Muscle of leg (tissue), 16 donors: Measurements from ENCODE around the gene DNAJC19. TPM values are rescaled to one million over a fixed set of nuclear protein-coding genes. Genes with fewer than 3 reads are reported as not detected.

Experiments
- DNase-seq: peaks from one replicate; pipeline ENCODE4 v3.0.0; 2013
- H3K27ac ChIP-seq: one replicate; pipeline ENCODE4 v1.5.1; 2013; ENCODE audit warnings: mild to moderate bottlenecking, low read length, control low read depth
- H3K27me3 ChIP-seq: one replicate; pipeline ENCODE4 v1.6.1; 2013; ENCODE audit warnings: low read length; ENCODE audit not compliant: control insufficient read depth, insufficient read depth
- H3K36me3 ChIP-seq: one replicate; pipeline ENCODE4 v1.6.1; 2013; ENCODE audit warnings: low read length; ENCODE audit not compliant: control insufficient read depth, insufficient read depth
- H3K4me1 ChIP-seq: one replicate; pipeline ENCODE4 v1.6.1; 2013; ENCODE audit warnings: low read length; ENCODE audit not compliant: control insufficient read depth, insufficient read depth
- H3K4me3 ChIP-seq: one replicate; pipeline ENCODE4 v1.5.1; 2013; ENCODE audit warnings: low read length, control low read depth
- H3K9me3 ChIP-seq: replicated peaks from 2 replicates; pipeline ENCODE4 v1.6.1; 2013; ENCODE audit warnings: low read depth, low read length; ENCODE audit not compliant: control insufficient read depth
- WGBS: methylation state at CpG from one replicate; pipeline ENCODE4 v1.1.5; 2013; ENCODE audit warnings: missing lambda C conversion rate; ENCODE audit not compliant: insufficient coverage; 5-methylcytosine and 5-hydroxymethylcytosine counted together
- long read RNA-seq, 11 donors: transcript quantifications; one replicate each; lab custom pipeline, GENCODE V29; 2026
- polyA plus RNA-seq, 8 donors: library from polyadenylated mRNA; unstranded; fragments of 120-200 nt; gene quantifications; one replicate each; pipeline versions ENCODE4 v1.2.1 to v1.2.3, GENCODE V29; 2013; ENCODE audit warnings: inconsistent platforms in 1 of 8, low replicate concordance in 1 of 8; ENCODE audit not compliant: insufficient read length in 8 of 8, insufficient read depth in 1 of 8
- total RNA-seq: library from RNA; stranded (reverse); fragments of 120-200 nt; gene quantifications from one replicate; pipeline ENCODE4 v1.2.4, GENCODE V29; 2013

Gene DNAJC19
- total RNA-seq (34.7 TPM), polyA plus RNA-seq (10 to 100 TPM; 34.2 to 40.5 (median 36.7) TPM)
- long read RNA-seq, donor 1, transcript DNAJC19-202 (5 exons, 1,239 nt): minor isoform, 5 of 32 reads
- long read RNA-seq, donor 1, transcript DNAJC19-201 (6 exons, 1,454 nt): major isoform, 19 of 32 reads
- long read RNA-seq, donor 1, partial matches to known transcripts: 0 of 32 reads
- long read RNA-seq, donor 1, other reads (novel, unspliced or antisense): 0 of 32 reads
- long read RNA-seq, donor 2, partial matches to known transcripts: 0 of 7 reads
- long read RNA-seq, donor 2, other reads (novel, unspliced or antisense): 0 of 7 reads
- long read RNA-seq, donor 3, transcript DNAJC19-201 (6 exons, 1,454 nt): major isoform, 24 of 39 reads
- long read RNA-seq, donor 3, transcript DNAJC19-202 (5 exons, 1,239 nt): minor isoform, 8 of 39 reads
- long read RNA-seq, donor 3, partial matches to known transcripts: 0 of 39 reads
- long read RNA-seq, donor 3, other reads (novel, unspliced or antisense): 0 of 39 reads
- long read RNA-seq, donor 4, transcript DNAJC19-201 (6 exons, 1,454 nt): major isoform, 21 of 32 reads
- long read RNA-seq, donor 4, partial matches to known transcripts: 0 of 32 reads
- long read RNA-seq, donor 4, other reads (novel, unspliced or antisense): 0 of 32 reads
- long read RNA-seq, donor 5, transcript DNAJC19-202 (5 exons, 1,239 nt): minor isoform, 13 of 103 reads
- long read RNA-seq, donor 5, transcript DNAJC19-208 (6 exons, 828 nt): minor isoform, 11 of 103 reads
- long read RNA-seq, donor 5, transcript DNAJC19-201 (6 exons, 1,454 nt): major isoform, 71 of 103 reads
- long read RNA-seq, donor 5, partial matches to known transcripts: 0 of 103 reads
- long read RNA-seq, donor 5, other reads (novel, unspliced or antisense): 0 of 103 reads
- long read RNA-seq, donor 6, transcript DNAJC19-202 (5 exons, 1,239 nt): minor isoform, 18 of 93 reads
- long read RNA-seq, donor 6, transcript DNAJC19-201 (6 exons, 1,454 nt): major isoform, 68 of 93 reads
- long read RNA-seq, donor 6, partial matches to known transcripts: 0 of 93 reads
- long read RNA-seq, donor 6, other reads (novel, unspliced or antisense): 0 of 93 reads
- long read RNA-seq, donor 7, transcript DNAJC19-201 (6 exons, 1,454 nt): major isoform, 50 of 72 reads
- long read RNA-seq, donor 7, transcript DNAJC19-202 (5 exons, 1,239 nt): minor isoform, 9 of 72 reads
- long read RNA-seq, donor 7, partial matches to known transcripts: 0 of 72 reads
- long read RNA-seq, donor 7, other reads (novel, unspliced or antisense): 0 of 72 reads
- long read RNA-seq, donor 8, transcript DNAJC19-202 (5 exons, 1,239 nt): minor isoform, 11 of 45 reads
- long read RNA-seq, donor 8, transcript DNAJC19-201 (6 exons, 1,454 nt): major isoform, 28 of 45 reads
- long read RNA-seq, donor 8, partial matches to known transcripts: 0 of 45 reads
- long read RNA-seq, donor 8, other reads (novel, unspliced or antisense): 0 of 45 reads
- long read RNA-seq, donor 9, transcript DNAJC19-201 (6 exons, 1,454 nt): major isoform, 31 of 54 reads
- long read RNA-seq, donor 9, transcript DNAJC19-202 (5 exons, 1,239 nt): minor isoform, 11 of 54 reads
- long read RNA-seq, donor 9, partial matches to known transcripts: 0 of 54 reads
- long read RNA-seq, donor 9, other reads (novel, unspliced or antisense): 0 of 54 reads
- long read RNA-seq, donor 10, transcript DNAJC19-201 (6 exons, 1,454 nt): major isoform, 50 of 70 reads
- long read RNA-seq, donor 10, transcript DNAJC19-202 (5 exons, 1,239 nt): minor isoform, 13 of 70 reads
- long read RNA-seq, donor 10, partial matches to known transcripts: 0 of 70 reads
- long read RNA-seq, donor 10, other reads (novel, unspliced or antisense): 0 of 70 reads
- long read RNA-seq, donor 11, transcript DNAJC19-202 (5 exons, 1,239 nt): minor isoform, 14 of 59 reads
- long read RNA-seq, donor 11, transcript DNAJC19-201 (6 exons, 1,454 nt): major isoform, 37 of 59 reads
- long read RNA-seq, donor 11, partial matches to known transcripts: 0 of 59 reads
- long read RNA-seq, donor 11, other reads (novel, unspliced or antisense): 0 of 59 reads

DNA sequence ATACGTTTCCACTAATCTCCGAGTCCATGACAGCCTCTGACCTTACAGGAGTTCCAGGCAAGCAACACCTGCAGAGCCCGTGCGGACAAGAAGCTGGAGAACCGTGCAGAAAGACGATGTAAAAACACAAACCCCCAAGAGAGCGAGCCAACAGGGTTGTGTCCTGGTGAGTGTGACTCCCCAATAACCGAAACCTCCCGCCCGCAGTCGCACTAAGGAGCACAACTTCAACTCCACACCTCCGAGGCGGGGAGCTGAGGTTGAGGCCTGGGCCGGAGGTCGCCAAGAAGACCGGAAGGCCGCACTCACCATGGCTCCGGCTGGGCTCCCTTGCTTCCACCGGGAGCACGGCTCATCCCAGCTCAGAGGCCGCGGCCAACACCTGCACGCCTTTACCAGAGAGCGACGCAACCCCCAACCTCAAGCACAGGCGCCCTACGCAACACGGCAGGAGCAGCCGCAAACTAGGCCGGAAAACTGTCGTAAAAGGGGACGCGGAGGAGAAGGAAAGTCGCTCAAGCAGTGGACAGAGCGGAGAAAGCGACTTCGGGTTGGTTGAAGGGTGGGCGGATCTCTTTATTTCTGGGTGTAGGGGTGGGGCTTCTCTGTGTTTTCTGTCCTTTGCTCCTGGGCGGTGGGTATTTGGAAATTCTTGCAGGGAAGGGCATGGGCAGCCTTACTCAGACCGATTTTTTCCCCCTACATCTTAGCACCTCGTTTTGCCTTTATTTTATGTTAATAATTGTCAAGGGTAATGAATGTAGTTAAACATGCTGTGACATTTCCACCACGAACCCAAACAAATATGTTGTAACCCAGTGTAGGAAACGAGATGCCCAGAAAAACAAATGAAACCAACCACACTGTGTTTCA, at the start of gene DNAJC19:
Gene DNAJC19, minus strand, starts transcription at position 446 of the 873 bp plus-strand sequence. Its CDS starts 134 bp downstream, at position 312.
- Histone ChIP-seq H3K4me3 (peak within 1 kb of the TSS; percentile 91), H3K27me3 (no peaks in the 10 kb centered on the region), H3K27ac (peak within 1 kb of the TSS; percentile 89), H3K4me1 (peaks cover 4% of the 10 kb centered on the region), H3K36me3 (peaks cover 6% of the 10 kb centered on the region), H3K9me3 (no peaks in the 10 kb centered on the region)
- DNase-seq: peak; percentile 99
- 0% methylated on average over 18 of the region's 43 CpGs for WGBS

DNA sequence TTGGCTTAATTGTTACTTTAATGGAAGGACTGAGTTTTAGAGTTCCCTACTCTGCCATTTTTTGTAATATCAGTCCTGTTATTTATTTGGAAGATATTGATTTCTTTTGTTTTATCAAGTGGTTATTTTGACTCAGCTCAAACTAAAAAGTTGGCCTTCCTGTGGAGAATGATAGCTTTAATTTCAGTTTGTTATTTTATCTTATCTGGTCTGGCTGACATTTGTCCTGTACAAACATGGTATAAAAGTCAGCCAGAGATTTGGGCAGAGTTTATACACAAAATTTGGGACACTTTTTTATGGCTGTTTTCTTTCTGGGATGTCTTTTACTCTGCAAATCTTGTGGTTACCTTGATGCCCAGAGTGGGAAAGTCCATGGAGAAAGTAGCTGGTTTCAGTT, 41.4 kb upstream of the DNAJC19 start:
- Histone ChIP-seq H3K4me3 (no peak overlapping the region), H3K9me3 (peaks cover 2% of the 10 kb centered on the region), H3K27ac (no peak overlapping the region), H3K27me3 (no peaks in the 10 kb centered on the region), H3K4me1 (no peaks in the 10 kb centered on the region), H3K36me3 (no peaks in the 10 kb centered on the region)
- DNase-seq: no peak

DNA sequence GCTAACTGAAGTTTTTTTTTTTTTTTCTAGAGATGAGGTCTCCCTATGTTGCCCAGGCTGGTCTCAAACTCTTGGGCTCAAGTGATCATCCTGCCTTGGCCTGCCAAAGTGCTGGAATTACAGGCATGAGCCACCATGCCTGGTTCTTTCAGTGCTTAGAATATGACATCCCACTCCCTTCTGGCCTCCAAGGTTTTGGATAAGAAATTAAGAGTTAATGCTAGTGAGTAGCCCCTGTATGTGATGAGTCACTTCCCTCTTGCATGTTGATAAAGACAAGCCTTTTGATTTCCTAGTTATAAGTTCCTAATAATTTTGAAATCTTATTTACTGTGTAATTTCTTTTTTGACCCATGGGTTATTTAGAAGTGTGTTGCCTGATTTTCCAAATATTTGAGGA, 35.7 kb upstream of the DNAJC19 start:
- no peaks in the 10 kb centered on the region for H3K27me3 ChIP-seq

DNA sequence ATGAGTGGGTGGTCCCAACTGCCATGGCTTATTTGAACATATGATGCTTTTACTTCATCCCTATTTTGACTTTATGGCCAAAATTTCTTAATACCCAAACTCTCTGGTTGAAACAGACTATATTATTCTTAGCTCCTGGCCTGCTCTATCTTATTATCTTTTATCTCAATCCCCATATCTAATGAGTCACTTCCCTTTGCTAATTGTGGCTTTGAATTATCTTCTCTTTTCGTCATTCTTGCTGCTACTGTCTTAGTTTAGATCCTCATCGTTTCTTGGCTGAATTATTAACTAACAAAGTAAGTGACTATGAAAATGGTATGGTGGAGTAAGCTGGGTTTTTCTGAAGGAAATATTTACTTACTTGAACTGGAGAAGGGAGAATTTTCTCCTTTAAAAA, 28.2 kb upstream of the DNAJC19 start:
- H3K9me3 ChIP-seq: no peaks in the 10 kb centered on the region
- no peaks in the 10 kb centered on the region for H3K4me1 ChIP-seq
- no CpG with 5 or more reads among the region's 2 CpGs for WGBS
- H3K4me3 ChIP-seq: no peak overlapping the region
- no peaks in the 10 kb centered on the region for H3K27me3 ChIP-seq
- no peaks in the 10 kb centered on the region for H3K36me3 ChIP-seq
- DNase-seq: no peak
- H3K27ac ChIP-seq: no peak overlapping the region

More for the DNA sequence above, 35.7 kb upstream of the DNAJC19 start:
- Histone ChIP-seq H3K27ac (no peak overlapping the region), H3K4me1 (no peaks in the 10 kb centered on the region), H3K4me3 (no peak overlapping the region), H3K36me3 (no peaks in the 10 kb centered on the region), H3K9me3 (peaks cover 3% of the 10 kb centered on the region)
- DNase-seq: no peak

DNA sequence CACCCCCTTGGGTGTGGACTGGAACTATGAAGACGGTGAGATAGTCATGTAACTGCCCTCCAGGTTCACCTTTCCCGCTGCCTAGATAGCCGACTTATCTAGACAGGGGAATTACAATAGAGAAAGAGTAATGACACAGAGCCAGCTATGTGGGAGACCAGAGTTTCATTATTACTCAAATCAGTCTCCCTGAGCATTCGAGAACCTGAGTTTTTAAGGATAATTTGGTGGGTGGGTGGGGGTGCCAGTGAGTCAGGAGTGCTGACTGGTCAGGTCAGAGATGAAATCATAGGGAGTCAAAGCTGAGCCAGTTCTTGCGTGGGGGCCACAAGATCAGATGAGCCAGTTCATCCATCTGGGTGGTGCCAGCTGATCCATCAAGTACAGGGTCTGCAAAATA, 19.7 kb upstream of the DNAJC19 start:
- Histone ChIP-seq H3K36me3 (no peaks in the 10 kb centered on the region), H3K27ac (no peak overlapping the region), H3K4me1 (no peaks in the 10 kb centered on the region), H3K4me3 (no peak overlapping the region), H3K27me3 (no peaks in the 10 kb centered on the region), H3K9me3 (no peaks in the 10 kb centered on the region)
- no peak for DNase-seq
- WGBS: 67% methylated on average over 2 of the region's 5 CpGs

DNA sequence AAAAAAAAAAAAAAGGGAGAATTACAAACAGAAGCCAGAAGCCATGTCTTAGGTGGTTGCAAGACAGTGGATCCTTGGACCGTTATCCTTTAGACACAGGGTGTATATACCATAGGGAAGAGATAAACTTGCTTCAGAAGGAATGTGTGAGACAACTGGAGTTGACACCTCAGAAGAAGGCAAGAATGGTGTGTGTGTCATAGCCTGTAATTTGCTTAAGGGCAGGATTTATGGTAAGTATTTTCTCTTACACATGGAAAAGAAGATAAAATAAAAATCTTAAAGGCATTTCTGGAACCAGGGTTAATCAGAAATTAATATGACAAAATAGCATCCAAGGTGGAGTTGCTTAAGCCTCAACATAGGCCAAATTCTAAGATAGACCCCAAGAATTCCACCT, 19.3 kb upstream of the DNAJC19 start:
- no peaks in the 10 kb centered on the region for H3K36me3 ChIP-seq
- H3K27ac ChIP-seq: no peak overlapping the region
- 63% methylated on average over 1 of the region's 1 CpG for WGBS
- no peaks in the 10 kb centered on the region for H3K4me1 ChIP-seq
- no peak overlapping the region for H3K4me3 ChIP-seq
- H3K9me3 ChIP-seq: no peaks in the 10 kb centered on the region
- no peak for DNase-seq
- H3K27me3 ChIP-seq: no peaks in the 10 kb centered on the region

DNA sequence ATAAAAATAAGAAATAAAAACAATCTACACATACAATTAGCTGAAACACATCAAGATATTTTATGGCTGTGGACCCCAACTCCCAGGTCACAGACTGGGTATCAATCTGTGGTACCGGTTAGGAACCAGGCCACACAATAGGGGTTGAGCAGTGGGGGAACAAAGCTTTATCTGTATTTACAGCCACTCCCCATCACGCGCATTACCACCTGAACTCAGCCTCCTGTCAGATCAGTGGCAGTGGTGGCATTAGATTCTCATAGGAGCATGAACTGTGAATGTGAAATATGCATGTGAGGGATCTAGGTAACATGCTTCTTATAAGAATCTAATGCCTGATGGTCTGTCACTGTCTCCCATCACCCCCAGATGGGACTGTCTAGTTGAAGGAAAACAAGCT, 17.7 kb upstream of the DNAJC19 start:
- H3K9me3 ChIP-seq: no peaks in the 10 kb centered on the region
- H3K27me3 ChIP-seq: no peaks in the 10 kb centered on the region
- DNase-seq: no peak
- H3K4me3 ChIP-seq: no peak overlapping the region
- H3K36me3 ChIP-seq: no peaks in the 10 kb centered on the region
- H3K27ac ChIP-seq: no peak overlapping the region
- WGBS: no CpG with 5 or more reads among the region's 3 CpGs
- H3K4me1 ChIP-seq: no peaks in the 10 kb centered on the region

DNA sequence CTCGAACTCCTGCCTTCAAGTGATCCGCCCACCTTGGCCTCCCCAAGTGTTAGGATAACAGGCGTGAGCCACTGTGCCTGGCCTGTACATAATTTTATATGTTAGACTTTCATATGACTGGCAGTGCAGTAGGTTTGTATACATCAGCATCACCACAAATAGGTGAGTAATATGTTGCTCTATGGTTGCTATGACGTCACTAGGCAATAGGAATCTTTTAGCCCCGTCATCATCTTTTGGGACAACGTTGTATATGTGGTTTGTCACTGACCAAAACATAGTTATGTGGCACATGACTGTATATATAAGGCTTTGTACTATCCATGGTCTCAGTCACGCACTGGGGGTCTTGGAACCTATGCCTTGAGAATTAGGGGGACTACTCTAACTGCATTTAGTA, 17.0 kb upstream of the DNAJC19 start:
- Histone ChIP-seq H3K9me3 (no peaks in the 10 kb centered on the region), H3K27ac (no peak overlapping the region)
- 100% methylated on average over 1 of the region's 7 CpGs for WGBS

More for the DNA sequence above, 17.0 kb upstream of the DNAJC19 start:
- DNase-seq: no peak
- Histone ChIP-seq H3K4me1 (no peaks in the 10 kb centered on the region), H3K4me3 (no peak overlapping the region), H3K36me3 (no peaks in the 10 kb centered on the region), H3K27me3 (no peaks in the 10 kb centered on the region)
